PC-3 (cell line): ENCODE measurements around the gene SENP1. TPM values are rescaled to one million over a fixed set of nuclear protein-coding genes. Genes with fewer than 3 reads are reported as not detected.
A peak's percentile ranks its signal among the peaks of the same experiment; 100 is the strongest.

Source experiments
- ATAC-seq: fragments of 200-7000 bp; cut with Tn5 transposase; 2 replicates; pipeline ENCODE4 v1.9.1; 2020; ENCODE audit warnings: mild to moderate bottlenecking, moderate library complexity
- BruUV-seq: library from RNA; stranded (reverse); fragments of 400-500 nt; replicated peaks from 2 replicates; lab custom pipeline; 2021; lab: Mats Ljungman, UMichigan
- CTCF ChIA-PET: fragments of 300-600 bp; sonication (Branson Sonifier 250); formaldehyde crosslinking; loops from one replicate; lab custom pipeline; 2022; ENCODE audit warnings: antibody characterized with exemption; lab: Charles Lee
- POLR2A ChIA-PET: fragments of 300-600 bp; sonication (Branson Sonifier 250); formaldehyde crosslinking; loops from one replicate; lab custom pipeline; 2022; ENCODE audit warnings: antibody characterized with exemption; ENCODE audit not compliant: unreplicated experiment; lab: Charles Lee
- DNase-seq: peaks from one replicate; pipeline ENCODE4 v3.0.0-alpha.2; 2015
- H2AFZ ChIP-seq: fragments of 300-600 bp; sonication (generic); 2 replicates; pipeline ENCODE4 v1.6.0; 2016; ENCODE audit warnings: antibody characterized with exemption, low read length
- H3F3A ChIP-seq: fragments of 300-600 bp; sonication (generic); one replicate; pipeline ENCODE4 v1.6.0; 2017; ENCODE audit warnings: antibody characterized with exemption, low read length, control low read depth, mild to moderate bottlenecking; ENCODE audit not compliant: unreplicated experiment
- H3K27ac ChIP-seq: fragments of 300-600 bp; sonication (generic); 2 replicates; pipeline ENCODE4 v1.5.1; 2016; ENCODE audit warnings: mild to moderate bottlenecking, low read length
- H3K27me3 ChIP-seq: fragments of 300-600 bp; sonication (generic); 2 replicates; pipeline ENCODE4 v1.6.1; 2016; ENCODE audit warnings: low read length, mixed read lengths
- H3K36me3 ChIP-seq: fragments of 300-600 bp; sonication (generic); 2 replicates; pipeline ENCODE4 v1.6.1; 2016; ENCODE audit warnings: low read depth, mixed run types, low read length, mixed read lengths
- H3K4me1 ChIP-seq: fragments of 300-600 bp; sonication (generic); 2 replicates; pipeline ENCODE4 v1.5.1; 2016; ENCODE audit warnings: low read length; ENCODE audit not compliant: insufficient read depth
- H3K4me2 ChIP-seq: fragments of 300-600 bp; sonication (generic); 2 replicates; pipeline ENCODE4 v1.6.0; 2016; ENCODE audit warnings: low read length
- H3K4me3 ChIP-seq: fragments of 300-600 bp; sonication (generic); 2 replicates; pipeline ENCODE4 v1.5.1; 2016; ENCODE audit warnings: mild to moderate bottlenecking, low read length, mixed read lengths
- H3K79me2 ChIP-seq: fragments of 300-600 bp; sonication (generic); 2 replicates; pipeline ENCODE4 v1.6.1; 2017; ENCODE audit warnings: low read length, mixed read lengths
- H3K9ac ChIP-seq: fragments of 300-600 bp; sonication (generic); 2 replicates; pipeline ENCODE4 v1.6.0; 2016; ENCODE audit warnings: mild to moderate bottlenecking, low read length
- H3K9me2 ChIP-seq: fragments of 300-600 bp; sonication (generic); replicated peaks from 2 replicates; pipeline ENCODE4 v1.6.1; 2016; ENCODE audit warnings: mixed run types, low read length, mixed read lengths
- H3K9me3 ChIP-seq: fragments of 300-600 bp; sonication (generic); 2 replicates; pipeline ENCODE4 v1.6.1; 2016; ENCODE audit warnings: low read length, mixed read lengths
- H4K20me1 ChIP-seq: fragments of 300-600 bp; sonication (generic); 2 replicates; pipeline ENCODE4 v1.6.1; 2016; ENCODE audit warnings: low read length, mixed read lengths
- CTCF ChIP-seq: fragments of 300-600 bp; sonication (generic); conservative IDR thresholded peaks from 2 replicates; pipeline ENCODE4 v1.5.1; 2017; ENCODE audit warnings: antibody characterized with exemption, low read depth, mild to moderate bottlenecking, low read length
- EZH2 ChIP-seq: fragments of 300-600 bp; sonication (generic); IDR thresholded peaks from one replicate; pipeline ENCODE4 v1.6.1; 2017; ENCODE audit warnings: antibody characterized with exemption, mild to moderate bottlenecking, low read length; ENCODE audit not compliant: unreplicated experiment
- EZH2phosphoT487 ChIP-seq: fragments of 300-600 bp; sonication (generic); IDR thresholded peaks from 2 replicates; pipeline ENCODE4 v1.6.1; 2018; ENCODE audit warnings: mild to moderate bottlenecking, antibody characterized with exemption, low read length, borderline replicate concordance
- intact Hi-C: fragments of 100-400 bp; cut with micrococcal nuclease; formaldehyde crosslinking; loops from 2 replicates; pipeline ENCODE4 v1.9.0; 2023
- total RNA-seq: library from RNA; depleted of rRNA; stranded (reverse); fragments of >200 nt; gene quantifications from 2 replicates; pipeline ENCODE4 v1.2.3, GENCODE V29; 2014

The SENP1 gene
- total RNA-seq, 1 experiment from 2014 or later: 20.9 TPM

- H3K4me3 ChIP-seq: no peak overlapping the region
- no peak overlapping the region for H2AFZ ChIP-seq
- intact Hi-C loops: no loop called here
- H3K36me3 ChIP-seq: no peaks in the 10 kb centered on the region
- no peaks in the 10 kb centered on the region for H3K9me3 ChIP-seq
- no peaks in the 10 kb centered on the region for H4K20me1 ChIP-seq
- no peaks in the 10 kb centered on the region for H3K9me2 ChIP-seq
- no peaks in the 10 kb centered on the region for H3K27me3 ChIP-seq
- H3K27ac ChIP-seq: no peak overlapping the region
- DNase-seq (no peak), ATAC-seq (no peak)
- peaks cover 8% of the 10 kb centered on the region; the same call in 1 of the 2 replicates for H3K4me1 ChIP-seq
- H3K9ac ChIP-seq: no peak overlapping the region
- no peak for TF ChIP-seq EZH2
- TF ChIP-seq EZH2phosphoT487: no peak
- TF ChIP-seq CTCF: no peak
- no peaks in the 10 kb centered on the region for H3F3A ChIP-seq
- no TSS peak for BruUV-seq
- H3K79me2 ChIP-seq: no peaks in the 10 kb centered on the region
- ChIA-PET POLR2A (no interaction called here), CTCF (no interaction called here)
- no peak overlapping the region for H3K4me2 ChIP-seq
Measured at GRCh38 chr12:48031135-48031960, 74.5 kb downstream of the SENP1 start.

GRCh38 chr12:48030173-48030650 lies 75.7 kb downstream of the SENP1 start:
- no peak overlapping the region for H2AFZ ChIP-seq

More at GRCh38 chr12:48030173-48030650, 75.7 kb downstream of the SENP1 start:
- Histone ChIP-seq H4K20me1 (no peaks in the 10 kb centered on the region), H3F3A (no peaks in the 10 kb centered on the region), H3K27ac (no peak overlapping the region), H3K4me3 (no peak overlapping the region), H3K9ac (no peak overlapping the region), H3K9me3 (no peaks in the 10 kb centered on the region), H3K27me3 (no peaks in the 10 kb centered on the region), H3K79me2 (no peaks in the 10 kb centered on the region), H3K9me2 (no peaks in the 10 kb centered on the region), H3K4me2 (no peak overlapping the region), H3K4me1 (peaks cover 5% of the 10 kb centered on the region; the same call in 1 of the 2 replicates), H3K36me3 (no peaks in the 10 kb centered on the region)
- BruUV-seq: no TSS peak
- POLR2A ChIA-PET: no interaction called here
- TF ChIP-seq CTCF (no peak), EZH2 (no peak), EZH2phosphoT487 (no peak)
- intact Hi-C loops: no loop called here
- 0 out of 2 replicates have a peak, but pooled peaks have one; percentile 22 for ATAC-seq
- CTCF ChIA-PET: no interaction called here
- DNase-seq: no peak
